Mammary epithelial cell (primary cell): Measurements from ENCODE around the gene UCP3.

Experiments
- EZH2 ChIP-seq: IDR thresholded peaks from 2 replicates; pipeline ENCODE4 v1.6.1; 2012; ENCODE audit warnings: low read length, inconsistent platforms, borderline replicate concordance
- TF ChIP-seq, protein P1 (sequence below), 2 donors: IDR thresholded peaks in 1 of 2; conservative IDR thresholded peaks in 1 of 2; 2 replicates each; pipeline ENCODE4 v1.5.1; 2011 to 2012; ENCODE audit warnings: inconsistent platforms in 2 of 2, low read length in 2 of 2, mild to moderate bottlenecking in 2 of 2, control low read depth in 1 of 2, low read depth in 1 of 2; ENCODE audit not compliant: insufficient read depth in 1 of 2; ENCODE audit errors: extremely low read depth in 1 of 2

DNA sequence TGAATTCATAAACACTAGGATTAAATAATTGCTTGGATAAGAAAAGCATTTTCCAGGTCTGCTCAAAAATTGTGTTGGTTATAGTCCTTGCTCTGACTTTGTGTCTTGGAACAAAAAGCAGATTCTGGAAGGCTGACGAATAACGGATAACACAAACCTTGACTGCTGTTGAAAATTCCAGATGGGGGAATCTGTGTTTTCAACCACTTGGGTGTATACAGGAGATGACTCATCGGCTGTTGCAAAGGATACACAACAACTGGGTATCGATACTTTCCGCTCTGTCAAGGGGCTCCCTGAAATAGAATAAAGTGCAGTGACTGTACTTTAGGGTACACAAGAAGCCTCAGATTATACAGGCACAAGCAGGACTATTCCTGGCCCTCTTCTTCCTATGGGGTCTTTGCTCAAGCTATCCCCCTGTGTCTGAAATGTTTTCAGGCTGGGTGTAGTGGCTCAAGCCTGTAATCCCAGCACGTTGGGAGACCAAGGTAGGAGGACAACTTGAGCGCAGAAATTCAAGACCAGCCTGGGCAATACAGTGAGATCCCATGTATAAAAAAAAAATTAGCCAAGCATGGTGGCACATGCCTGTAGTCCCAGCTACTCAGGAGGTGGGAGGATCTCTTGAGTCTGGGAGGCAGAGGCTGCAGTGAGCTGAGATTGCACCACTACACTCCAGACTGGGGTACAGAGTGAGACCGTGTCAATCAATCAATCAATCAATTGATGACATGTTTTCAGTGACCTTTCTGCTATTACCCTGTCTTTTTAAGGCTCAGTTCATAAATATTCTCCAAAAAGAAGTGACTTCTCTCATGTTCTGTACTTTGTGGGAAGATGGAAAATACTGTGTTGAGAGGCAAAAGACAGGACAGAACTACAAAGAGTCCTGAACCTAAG, 48.6 kb upstream of the UCP3 start:
- TF ChIP-seq EZH2 = no peak
- TF ChIP-seq, protein P1, sequence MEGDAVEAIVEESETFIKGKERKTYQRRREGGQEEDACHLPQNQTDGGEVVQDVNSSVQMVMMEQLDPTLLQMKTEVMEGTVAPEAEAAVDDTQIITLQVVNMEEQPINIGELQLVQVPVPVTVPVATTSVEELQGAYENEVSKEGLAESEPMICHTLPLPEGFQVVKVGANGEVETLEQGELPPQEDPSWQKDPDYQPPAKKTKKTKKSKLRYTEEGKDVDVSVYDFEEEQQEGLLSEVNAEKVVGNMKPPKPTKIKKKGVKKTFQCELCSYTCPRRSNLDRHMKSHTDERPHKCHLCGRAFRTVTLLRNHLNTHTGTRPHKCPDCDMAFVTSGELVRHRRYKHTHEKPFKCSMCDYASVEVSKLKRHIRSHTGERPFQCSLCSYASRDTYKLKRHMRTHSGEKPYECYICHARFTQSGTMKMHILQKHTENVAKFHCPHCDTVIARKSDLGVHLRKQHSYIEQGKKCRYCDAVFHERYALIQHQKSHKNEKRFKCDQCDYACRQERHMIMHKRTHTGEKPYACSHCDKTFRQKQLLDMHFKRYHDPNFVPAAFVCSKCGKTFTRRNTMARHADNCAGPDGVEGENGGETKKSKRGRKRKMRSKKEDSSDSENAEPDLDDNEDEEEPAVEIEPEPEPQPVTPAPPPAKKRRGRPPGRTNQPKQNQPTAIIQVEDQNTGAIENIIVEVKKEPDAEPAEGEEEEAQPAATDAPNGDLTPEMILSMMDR (conservative IDR thresholded peaks at IDR 0.05 in 1 of 2, IDR thresholded peaks at IDR 0.05 in 1 of 2; ENCODE audit: extremely low read depth in 1 of 2, insufficient read depth in 1 of 2, low read depth in 1 of 2, low read length in 2 of 2) = no peak
